HEK293 (cell line): ENCODE data around the gene RBM4B.

ENCODE experiments used
- FEZF1 ChIP-seq: fragments of 450-650 bp; formaldehyde crosslinking; IDR thresholded peaks from 2 replicates; pipeline ENCODE4 v1.5.1; 2016; ENCODE audit warnings: missing biosample characterization, missing genetic modification characterization
- HOXA7 ChIP-seq: sonication (generic); formaldehyde crosslinking; IDR thresholded peaks from 2 replicates; pipeline ENCODE4 v1.8.1; 2022; ENCODE audit warnings: missing genetic modification reagents, borderline replicate concordance
- OVOL3 ChIP-seq: fragments of 450-650 bp; formaldehyde crosslinking; IDR thresholded peaks from 2 replicates; pipeline ENCODE4 v1.5.1; 2016; ENCODE audit warnings: missing biosample characterization, missing genetic modification characterization
- YY1 ChIP-seq: fragments of 450-650 bp; formaldehyde crosslinking; IDR thresholded peaks from 2 replicates; pipeline ENCODE4 v1.5.1; 2018; ENCODE audit warnings: missing biosample characterization, missing genetic modification characterization
- ZFP69B ChIP-seq: fragments of 450-650 bp; formaldehyde crosslinking; IDR thresholded peaks from 2 replicates; pipeline ENCODE4 v1.5.1; 2016; ENCODE audit warnings: missing biosample characterization, missing genetic modification characterization
- ZIC2 ChIP-seq: fragments of 450-650 bp; formaldehyde crosslinking; IDR thresholded peaks from 2 replicates; pipeline ENCODE4 v1.5.1; 2016; ENCODE audit warnings: missing biosample characterization, missing genetic modification characterization
- ZNF121 ChIP-seq: fragments of 450-650 bp; formaldehyde crosslinking; IDR thresholded peaks from 2 replicates; pipeline ENCODE4 v1.5.1; 2016; ENCODE audit warnings: missing biosample characterization, missing genetic modification characterization
- ZNF133 ChIP-seq: fragments of 450-650 bp; formaldehyde crosslinking; IDR thresholded peaks from 2 replicates; pipeline ENCODE4 v1.5.1; 2016; ENCODE audit warnings: missing biosample characterization, missing genetic modification characterization
- ZNF148 ChIP-seq: fragments of 450-650 bp; formaldehyde crosslinking; IDR thresholded peaks from 2 replicates; pipeline ENCODE4 v1.5.0; 2017; ENCODE audit warnings: missing biosample characterization, missing genetic modification characterization, borderline replicate concordance
- ZNF157 ChIP-seq: fragments of 450-650 bp; formaldehyde crosslinking; IDR thresholded peaks from 2 replicates; pipeline ENCODE4 v1.5.1; 2016; ENCODE audit warnings: missing biosample characterization, missing genetic modification characterization
- ZNF214 ChIP-seq: fragments of 450-650 bp; formaldehyde crosslinking; IDR thresholded peaks from 2 replicates; pipeline ENCODE4 v1.5.1; 2017; ENCODE audit warnings: missing biosample characterization, mild to moderate bottlenecking, missing genetic modification characterization, borderline replicate concordance
- ZNF23 ChIP-seq: fragments of 450-650 bp; formaldehyde crosslinking; IDR thresholded peaks from 2 replicates; pipeline ENCODE4 v1.5.1; 2016; ENCODE audit warnings: missing biosample characterization, missing genetic modification characterization, borderline replicate concordance
- ZNF274 ChIP-seq, 2 experiments: fragments of 200-500 bp in 1 of 2; fragments of 450-650 bp in 1 of 2; sonication (Bioruptor generic) in 1 of 2; formaldehyde crosslinking in 1 of 2; IDR thresholded peaks; 2 replicates each; pipeline versions ENCODE4 v1.5.1 to v1.6.1; 2014 to 2016; ENCODE audit warnings: borderline replicate concordance in 1 of 2, inconsistent platforms in 1 of 2, low read length in 1 of 2, missing biosample characterization in 1 of 2, missing genetic modification characterization in 1 of 2
- ZNF354C ChIP-seq: fragments of 450-650 bp; formaldehyde crosslinking; IDR thresholded peaks from 2 replicates; pipeline ENCODE4 v1.5.1; 2016; ENCODE audit warnings: missing biosample characterization, missing genetic modification characterization, low read depth, borderline replicate concordance
- ZNF501 ChIP-seq: fragments of 450-650 bp; formaldehyde crosslinking; IDR thresholded peaks from 2 replicates; pipeline ENCODE4 v1.5.1; 2016; ENCODE audit warnings: missing biosample characterization, missing genetic modification characterization
- ZNF571 ChIP-seq: fragments of 450-650 bp; formaldehyde crosslinking; IDR thresholded peaks from 2 replicates; pipeline ENCODE4 v1.5.0; 2017; ENCODE audit warnings: missing biosample characterization, missing genetic modification characterization
- ZNF626 ChIP-seq: fragments of 450-650 bp; sonication (Bioruptor Pico); formaldehyde crosslinking; IDR thresholded peaks from 2 replicates; pipeline ENCODE4 v1.5.1; 2018; ENCODE audit warnings: missing biosample characterization, missing genetic modification characterization, inconsistent platforms
- ZNF639 ChIP-seq: fragments of 450-650 bp; formaldehyde crosslinking; IDR thresholded peaks from 2 replicates; pipeline ENCODE4 v1.5.1; 2016; ENCODE audit warnings: missing biosample characterization, missing genetic modification characterization
- ZNF670 ChIP-seq: fragments of 450-650 bp; formaldehyde crosslinking; IDR thresholded peaks from 2 replicates; pipeline ENCODE4 v1.5.1; 2016; ENCODE audit warnings: missing biosample characterization, missing genetic modification characterization, low read depth
- ZNF692 ChIP-seq: fragments of 450-650 bp; formaldehyde crosslinking; IDR thresholded peaks from 2 replicates; pipeline ENCODE4 v1.5.1; 2016; ENCODE audit warnings: missing biosample characterization, missing genetic modification characterization
- ZSCAN5A ChIP-seq: fragments of 450-650 bp; formaldehyde crosslinking; IDR thresholded peaks from 2 replicates; pipeline ENCODE4 v1.5.1; 2016; ENCODE audit warnings: missing biosample characterization, missing genetic modification characterization
- TF ChIP-seq, protein P1 (sequence below): fragments of 450-650 bp; formaldehyde crosslinking; IDR thresholded peaks from 2 replicates; pipeline ENCODE4 v1.5.1; 2016; ENCODE audit warnings: missing biosample characterization, missing genetic modification characterization
- TF ChIP-seq, protein P2 (sequence below): fragments of 450-650 bp; formaldehyde crosslinking; IDR thresholded peaks from 2 replicates; pipeline ENCODE4 v1.5.1; 2016; ENCODE audit warnings: missing biosample characterization, missing genetic modification characterization
- TF ChIP-seq, protein P3 (sequence below): fragments of 450-650 bp; IDR thresholded peaks from 2 replicates; pipeline ENCODE4 v1.5.1; 2018; ENCODE audit warnings: missing biosample characterization, missing genetic modification characterization

Gene RBM4B

GRCh38 chr11:66638177-66639065 lies 39.3 kb downstream of the RBM4B start, which contains the start of gene RBM4 (continued):
- TF ChIP-seq HOXA7 (CRISPR knock-in tag) (no peak), FEZF1 (tag by site-specific recombination) (no peak), ZNF670 (tag by site-specific recombination) (no peak), ZNF639 (tag by site-specific recombination) (peak; percentile 36; the same call in 1 of the 2 replicates), ZNF354C (tag by site-specific recombination) (no peak), ZNF626 (tag by site-specific recombination) (no peak), ZNF148 (tag by site-specific recombination) (no peak), ZNF121 (tag by site-specific recombination) (no peak), ZFP69B (tag by site-specific recombination) (peak; percentile 63), YY1 (peak; percentile 63), ZNF157 (tag by site-specific recombination) (no peak), ZIC2 (tag by site-specific recombination) (peak; percentile 35), ZNF692 (tag by site-specific recombination) (0 out of 2 replicates have a peak, but pooled peaks have one; percentile 14), ZNF274 (IDR thresholded peaks at IDR 0.05; ENCODE audit: low read length) (no peak), ZNF274 (tag by site-specific recombination; IDR thresholded peaks at IDR 0.05; ENCODE audit: borderline replicate concordance) (no peak), ZNF214 (tag by site-specific recombination) (no peak), ZNF23 (tag by site-specific recombination) (no peak), ZNF571 (tag by site-specific recombination) (no peak), ZNF133 (tag by site-specific recombination) (no peak), OVOL3 (no peak), ZNF501 (peak; percentile 70), ZSCAN5A (tag by site-specific recombination) (no peak)
- TF ChIP-seq, protein P1, sequence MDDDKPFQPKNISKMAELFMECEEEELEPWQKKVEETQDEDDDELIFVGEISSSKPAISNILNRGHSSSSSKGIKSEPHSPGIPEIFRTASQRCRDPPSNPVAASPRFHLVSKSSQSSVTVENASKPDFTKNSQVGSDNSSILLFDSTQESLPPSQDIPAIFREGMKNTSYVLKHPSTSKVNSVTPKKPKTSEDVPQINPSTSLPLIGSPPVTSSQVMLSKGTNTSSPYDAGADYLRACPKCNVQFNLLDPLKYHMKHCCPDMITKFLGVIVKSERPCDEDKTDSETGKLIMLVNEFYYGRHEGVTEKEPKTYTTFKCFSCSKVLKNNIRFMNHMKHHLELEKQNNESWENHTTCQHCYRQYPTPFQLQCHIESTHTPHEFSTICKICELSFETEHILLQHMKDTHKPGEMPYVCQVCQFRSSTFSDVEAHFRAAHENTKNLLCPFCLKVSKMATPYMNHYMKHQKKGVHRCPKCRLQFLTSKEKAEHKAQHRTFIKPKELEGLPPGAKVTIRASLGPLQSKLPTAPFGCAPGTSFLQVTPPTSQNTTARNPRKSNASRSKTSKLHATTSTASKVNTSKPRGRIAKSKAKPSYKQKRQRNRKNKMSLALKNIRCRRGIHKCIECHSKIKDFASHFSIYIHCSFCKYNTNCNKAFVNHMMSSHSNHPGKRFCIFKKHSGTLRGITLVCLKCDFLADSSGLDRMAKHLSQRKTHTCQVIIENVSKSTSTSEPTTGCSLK (tag by site-specific recombination): no peak
- TF ChIP-seq, protein P2, sequence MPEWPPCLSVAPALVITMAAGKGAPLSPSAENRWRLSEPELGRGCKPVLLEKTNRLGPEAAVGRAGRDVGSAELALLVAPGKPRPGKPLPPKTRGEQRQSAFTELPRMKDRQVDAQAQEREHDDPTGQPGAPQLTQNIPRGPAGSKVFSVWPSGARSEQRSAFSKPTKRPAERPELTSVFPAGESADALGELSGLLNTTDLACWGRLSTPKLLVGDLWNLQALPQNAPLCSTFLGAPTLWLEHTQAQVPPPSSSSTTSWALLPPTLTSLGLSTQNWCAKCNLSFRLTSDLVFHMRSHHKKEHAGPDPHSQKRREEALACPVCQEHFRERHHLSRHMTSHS (tag by site-specific recombination): no peak
- TF ChIP-seq, protein P3, sequence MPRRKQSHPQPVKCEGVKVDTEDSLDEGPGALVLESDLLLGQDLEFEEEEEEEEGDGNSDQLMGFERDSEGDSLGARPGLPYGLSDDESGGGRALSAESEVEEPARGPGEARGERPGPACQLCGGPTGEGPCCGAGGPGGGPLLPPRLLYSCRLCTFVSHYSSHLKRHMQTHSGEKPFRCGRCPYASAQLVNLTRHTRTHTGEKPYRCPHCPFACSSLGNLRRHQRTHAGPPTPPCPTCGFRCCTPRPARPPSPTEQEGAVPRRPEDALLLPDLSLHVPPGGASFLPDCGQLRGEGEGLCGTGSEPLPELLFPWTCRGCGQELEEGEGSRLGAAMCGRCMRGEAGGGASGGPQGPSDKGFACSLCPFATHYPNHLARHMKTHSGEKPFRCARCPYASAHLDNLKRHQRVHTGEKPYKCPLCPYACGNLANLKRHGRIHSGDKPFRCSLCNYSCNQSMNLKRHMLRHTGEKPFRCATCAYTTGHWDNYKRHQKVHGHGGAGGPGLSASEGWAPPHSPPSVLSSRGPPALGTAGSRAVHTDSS (tag by site-specific recombination): no peak
